WTC11 (cell line): ENCODE data around the gene EIF3B.

Source experiments
- NR3C1 ChIP-seq: sonication (generic); formaldehyde crosslinking; conservative IDR thresholded peaks from 2 replicates; pipeline ENCODE4 v1.8.1; 2023; ENCODE audit warnings: low read depth, mild to moderate bottlenecking, missing genetic modification reagents
- ZBTB21 ChIP-seq: sonication (generic); formaldehyde crosslinking; IDR thresholded peaks from 2 replicates; pipeline ENCODE4 v1.8.1; 2023; ENCODE audit warnings: mild to moderate bottlenecking, missing genetic modification reagents, borderline replicate concordance
- TF ChIP-seq, protein P1 (sequence below): fragments of 200-600 bp; IDR thresholded peaks from 2 replicates; pipeline ENCODE4 v1.8.0; 2022; ENCODE audit warnings: antibody characterized with exemption

- TF ChIP-seq NR3C1 (no peak), ZBTB21 (CRISPR knock-in tag) (no peak)
- TF ChIP-seq, protein P1, sequence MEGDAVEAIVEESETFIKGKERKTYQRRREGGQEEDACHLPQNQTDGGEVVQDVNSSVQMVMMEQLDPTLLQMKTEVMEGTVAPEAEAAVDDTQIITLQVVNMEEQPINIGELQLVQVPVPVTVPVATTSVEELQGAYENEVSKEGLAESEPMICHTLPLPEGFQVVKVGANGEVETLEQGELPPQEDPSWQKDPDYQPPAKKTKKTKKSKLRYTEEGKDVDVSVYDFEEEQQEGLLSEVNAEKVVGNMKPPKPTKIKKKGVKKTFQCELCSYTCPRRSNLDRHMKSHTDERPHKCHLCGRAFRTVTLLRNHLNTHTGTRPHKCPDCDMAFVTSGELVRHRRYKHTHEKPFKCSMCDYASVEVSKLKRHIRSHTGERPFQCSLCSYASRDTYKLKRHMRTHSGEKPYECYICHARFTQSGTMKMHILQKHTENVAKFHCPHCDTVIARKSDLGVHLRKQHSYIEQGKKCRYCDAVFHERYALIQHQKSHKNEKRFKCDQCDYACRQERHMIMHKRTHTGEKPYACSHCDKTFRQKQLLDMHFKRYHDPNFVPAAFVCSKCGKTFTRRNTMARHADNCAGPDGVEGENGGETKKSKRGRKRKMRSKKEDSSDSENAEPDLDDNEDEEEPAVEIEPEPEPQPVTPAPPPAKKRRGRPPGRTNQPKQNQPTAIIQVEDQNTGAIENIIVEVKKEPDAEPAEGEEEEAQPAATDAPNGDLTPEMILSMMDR, result no peak
These were observed 47.9 kb upstream of the EIF3B start for GRCh38 chr7:2306688-2307087.
